HepG2 (cell line): ENCODE results near the gene SLC19A1. TPM values are rescaled to one million over a fixed set of nuclear protein-coding genes. Genes with fewer than 3 reads are reported as not detected.
A peak's percentile ranks its signal among the peaks of the same experiment; 100 is the strongest.

Experiments used
- ARNTL ChIP-seq: sonication (generic); formaldehyde crosslinking; IDR thresholded peaks from 2 replicates; pipeline ENCODE4 v1.4.0; 2020; ENCODE audit warnings: mild to moderate bottlenecking, missing genetic modification reagents
- CAMTA2 ChIP-seq: sonication (generic); formaldehyde crosslinking; IDR thresholded peaks from 2 replicates; pipeline ENCODE4 v1.4.0; 2020; ENCODE audit warnings: mild to moderate bottlenecking, missing genetic modification reagents, borderline replicate concordance
- CHCHD3 ChIP-seq: sonication (generic); formaldehyde crosslinking; IDR thresholded peaks from 2 replicates; pipeline ENCODE4 v1.8.0; 2022; ENCODE audit warnings: mild to moderate bottlenecking, missing genetic modification reagents, moderate library complexity
- CHD4 ChIP-seq: fragments of 200-600 bp; sonication (generic); IDR thresholded peaks from 2 replicates; pipeline ENCODE4 v1.7.0; 2017; ENCODE audit warnings: mild to moderate bottlenecking, low read length, borderline replicate concordance
- ELF1 ChIP-seq: sonication (generic); formaldehyde crosslinking; IDR thresholded peaks from 2 replicates; pipeline ENCODE4 v1.4.0; 2020; ENCODE audit warnings: missing genetic modification reagents
- GLI4 ChIP-seq: sonication (generic); formaldehyde crosslinking; IDR thresholded peaks from 2 replicates; pipeline ENCODE4 v1.5.1; 2020; ENCODE audit warnings: missing genetic modification reagents, mild to moderate bottlenecking, moderate library complexity, borderline replicate concordance
- HOXA7 ChIP-seq: sonication (generic); formaldehyde crosslinking; IDR thresholded peaks from 2 replicates; pipeline ENCODE4 v1.8.1; 2022; ENCODE audit warnings: mild to moderate bottlenecking, missing genetic modification reagents, moderate library complexity
- IRF2 ChIP-seq: IDR thresholded peaks from 2 replicates; pipeline ENCODE4 v1.6.1; 2018; ENCODE audit warnings: missing genetic modification reagents, missing compliant biosample characterization
- JUN ChIP-seq: sonication (generic); formaldehyde crosslinking; IDR thresholded peaks from 2 replicates; pipeline ENCODE4 v1.4.0; 2020; ENCODE audit warnings: mild to moderate bottlenecking, missing genetic modification reagents
- MTA3 ChIP-seq: sonication (generic); formaldehyde crosslinking; IDR thresholded peaks from 2 replicates; pipeline ENCODE4 v1.4.0; 2020; ENCODE audit warnings: missing genetic modification reagents
- POGZ ChIP-seq: sonication (generic); formaldehyde crosslinking; IDR thresholded peaks from 2 replicates; pipeline ENCODE4 v1.4.0; 2020; ENCODE audit warnings: mild to moderate bottlenecking, missing genetic modification reagents
- RAD51 ChIP-seq: fragments of 450-650 bp; IDR thresholded peaks from 2 replicates; pipeline ENCODE4 v1.6.1; 2016; ENCODE audit warnings: borderline replicate concordance
- RARA ChIP-seq: IDR thresholded peaks from 2 replicates; pipeline ENCODE4 v1.6.1; 2016; ENCODE audit warnings: missing genetic modification reagents, missing compliant biosample characterization
- SIX4 ChIP-seq: sonication (generic); formaldehyde crosslinking; IDR thresholded peaks from 2 replicates; pipeline ENCODE4 v1.4.0; 2020; ENCODE audit warnings: missing genetic modification reagents
- SRSF4 ChIP-seq: fragments of 200-400 bp; formaldehyde crosslinking; IDR thresholded peaks from one replicate; pipeline ENCODE4 v1.6.1; 2018; ENCODE audit warnings: mild to moderate bottlenecking, low read depth, low read length, moderate library complexity; ENCODE audit not compliant: poor library complexity, severe bottlenecking
- ZBTB7B ChIP-seq: sonication (generic); formaldehyde crosslinking; IDR thresholded peaks from 2 replicates; pipeline ENCODE4 v1.4.0; 2020; ENCODE audit warnings: missing genetic modification reagents
- ZNF17 ChIP-seq: sonication (generic); formaldehyde crosslinking; IDR thresholded peaks from 2 replicates; pipeline ENCODE4 v1.5.0; 2020; ENCODE audit warnings: mild to moderate bottlenecking, missing genetic modification reagents
- ZNF431 ChIP-seq: sonication (generic); formaldehyde crosslinking; IDR thresholded peaks from 2 replicates; pipeline ENCODE4 v1.9.0; 2022; ENCODE audit warnings: missing genetic modification reagents, low read depth, mild to moderate bottlenecking, borderline replicate concordance
- ZNF616 ChIP-seq: sonication (generic); formaldehyde crosslinking; IDR thresholded peaks from 2 replicates; pipeline ENCODE4 v1.5.0; 2020; ENCODE audit warnings: low read depth, mild to moderate bottlenecking, missing genetic modification reagents
- ZNF678 ChIP-seq: sonication (generic); formaldehyde crosslinking; IDR thresholded peaks from 2 replicates; pipeline ENCODE4 v1.4.0; 2020; ENCODE audit warnings: mild to moderate bottlenecking, missing genetic modification reagents
- ZNF724P ChIP-seq: sonication (generic); formaldehyde crosslinking; IDR thresholded peaks from 2 replicates; pipeline ENCODE4 v1.8.0; 2022; ENCODE audit warnings: missing genetic modification reagents, borderline replicate concordance
- polyA plus RNA-seq, 8 experiments: library from polyadenylated mRNA; depleted of rRNA in 3 of 8; stranded (reverse) in 7 of 8; unstranded in 1 of 8; fragments of >200 nt; fragmentation: Illumina TruSeq in 4 of 8; extraction: Trizol in 4 of 8; gene quantifications; 2 replicates each; pipeline versions ENCODE4 v1.2.1 to v1.2.3, GENCODE V29; 2011 to 2016; ENCODE audit warnings: low read depth in 4 of 8, missing spikeins in 1 of 8, mixed read lengths in 1 of 8; ENCODE audit not compliant: insufficient read depth in 1 of 8
- total RNA-seq, 5 experiments: library from RNA; depleted of rRNA; stranded (reverse); fragments of >200 nt; fragmentation: Illumina TruSeq; extraction: Trizol; gene quantifications; 2 replicates each; pipeline ENCODE4 v1.2.3, GENCODE V29; 2016; ENCODE audit warnings: low read depth in 1 of 5
- TF ChIP-seq, protein P1 (sequence below): sonication (generic); formaldehyde crosslinking; IDR thresholded peaks from 2 replicates; pipeline ENCODE4 v1.4.0; 2020; ENCODE audit warnings: missing genetic modification reagents, borderline replicate concordance
- TF ChIP-seq, protein P2 (sequence below): sonication (generic); formaldehyde crosslinking; IDR thresholded peaks from 2 replicates; pipeline ENCODE4 v1.8.1; 2023; ENCODE audit warnings: mild to moderate bottlenecking, inconsistent platforms, moderate library complexity, missing genetic modification reagents, borderline replicate concordance
- TF ChIP-seq, protein P3 (sequence below): sonication (generic); formaldehyde crosslinking; conservative IDR thresholded peaks from 2 replicates; pipeline ENCODE4 v1.4.0; 2020; ENCODE audit warnings: mild to moderate bottlenecking, missing genetic modification reagents, moderate library complexity

The SLC19A1 gene
- total and polyA plus RNA-seq, 2 of the 13 experiments (the other 11 are each of a cell fraction or from before 2014, with no cell fraction given), result 21.8 to 23.0 TPM

DNA sequence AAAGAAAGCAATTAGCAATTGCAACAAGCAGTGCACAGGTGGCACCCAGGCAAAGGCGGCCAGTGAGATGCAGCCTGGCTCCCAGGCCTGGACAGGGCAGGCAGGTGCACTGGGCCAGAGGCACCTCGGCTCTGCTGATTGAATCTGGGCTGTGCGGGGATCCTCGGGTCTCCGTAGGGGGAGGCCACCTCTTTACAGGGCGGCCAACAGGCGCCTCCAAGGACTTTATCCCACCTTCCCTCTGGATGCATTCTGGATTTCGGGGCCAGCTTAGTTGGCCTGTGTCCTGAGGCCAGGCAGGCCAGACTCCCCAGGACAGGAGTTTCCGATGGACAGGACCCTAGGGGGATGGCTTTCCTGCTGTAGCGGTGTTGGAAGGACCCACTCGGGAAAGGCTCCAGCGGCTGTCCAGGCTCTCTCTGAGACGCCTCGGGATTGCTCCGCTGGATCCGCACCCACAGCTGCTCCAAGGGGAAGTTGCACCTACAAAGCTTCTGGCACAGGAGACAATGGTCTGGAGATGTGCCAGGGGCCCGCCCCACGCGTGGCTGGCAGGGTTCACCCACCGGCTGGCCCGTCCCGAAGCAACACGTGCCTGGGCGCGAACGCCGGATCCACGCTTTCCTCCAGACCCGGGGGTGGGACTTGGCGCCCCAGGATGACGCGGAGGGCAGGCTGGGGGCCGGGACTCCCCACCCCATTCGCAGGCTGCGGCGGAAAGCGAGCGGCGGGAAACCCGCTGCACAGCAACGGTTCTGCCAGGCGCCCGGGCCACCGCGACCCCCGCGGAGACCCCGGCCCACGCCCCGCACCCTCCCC lies 810 bp downstream of the SLC19A1 start (continued):
- TF ChIP-seq, protein P1, sequence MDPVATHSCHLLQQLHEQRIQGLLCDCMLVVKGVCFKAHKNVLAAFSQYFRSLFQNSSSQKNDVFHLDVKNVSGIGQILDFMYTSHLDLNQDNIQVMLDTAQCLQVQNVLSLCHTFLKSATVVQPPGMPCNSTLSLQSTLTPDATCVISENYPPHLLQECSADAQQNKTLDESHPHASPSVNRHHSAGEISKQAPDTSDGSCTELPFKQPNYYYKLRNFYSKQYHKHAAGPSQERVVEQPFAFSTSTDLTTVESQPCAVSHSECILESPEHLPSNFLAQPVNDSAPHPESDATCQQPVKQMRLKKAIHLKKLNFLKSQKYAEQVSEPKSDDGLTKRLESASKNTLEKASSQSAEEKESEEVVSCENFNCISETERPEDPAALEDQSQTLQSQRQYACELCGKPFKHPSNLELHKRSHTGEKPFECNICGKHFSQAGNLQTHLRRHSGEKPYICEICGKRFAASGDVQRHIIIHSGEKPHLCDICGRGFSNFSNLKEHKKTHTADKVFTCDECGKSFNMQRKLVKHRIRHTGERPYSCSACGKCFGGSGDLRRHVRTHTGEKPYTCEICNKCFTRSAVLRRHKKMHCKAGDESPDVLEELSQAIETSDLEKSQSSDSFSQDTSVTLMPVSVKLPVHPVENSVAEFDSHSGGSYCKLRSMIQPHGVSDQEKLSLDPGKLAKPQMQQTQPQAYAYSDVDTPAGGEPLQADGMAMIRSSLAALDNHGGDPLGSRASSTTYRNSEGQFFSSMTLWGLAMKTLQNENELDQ (CRISPR knock-in tag), result 0 out of 2 replicates have a peak, but pooled peaks have one; percentile 41
- TF ChIP-seq ELF1 (CRISPR knock-in tag) (peak; percentile 36; the same call in 1 of the 2 replicates), GLI4 (CRISPR knock-in tag) (no peak; the same call in 1 of the 2 replicates), ZNF616 (CRISPR knock-in tag) (no peak), CHD4 (no peak), ZNF724P (CRISPR knock-in tag) (no peak), SRSF4 (no peak), CHCHD3 (no peak), IRF2 (CRISPR knock-in tag) (peak; percentile 40; the same call in 1 of the 2 replicates), CAMTA2 (no peak; the same call in 1 of the 2 replicates), MTA3 (CRISPR knock-in tag) (no peak), ZBTB7B (CRISPR knock-in tag) (0 out of 2 replicates have a peak, but pooled peaks have one; percentile 34), ARNTL (CRISPR knock-in tag) (0 out of 2 replicates have a peak, but pooled peaks have one; percentile 33), RARA (no peak), JUN (CRISPR knock-in tag) (no peak), SIX4 (CRISPR knock-in tag) (no peak), ZNF17 (no peak), ZNF431 (no peak), HOXA7 (CRISPR knock-in tag) (no peak), RAD51 (no peak), POGZ (CRISPR knock-in tag) (no peak), ZNF678 (no peak)
- TF ChIP-seq, protein P2, sequence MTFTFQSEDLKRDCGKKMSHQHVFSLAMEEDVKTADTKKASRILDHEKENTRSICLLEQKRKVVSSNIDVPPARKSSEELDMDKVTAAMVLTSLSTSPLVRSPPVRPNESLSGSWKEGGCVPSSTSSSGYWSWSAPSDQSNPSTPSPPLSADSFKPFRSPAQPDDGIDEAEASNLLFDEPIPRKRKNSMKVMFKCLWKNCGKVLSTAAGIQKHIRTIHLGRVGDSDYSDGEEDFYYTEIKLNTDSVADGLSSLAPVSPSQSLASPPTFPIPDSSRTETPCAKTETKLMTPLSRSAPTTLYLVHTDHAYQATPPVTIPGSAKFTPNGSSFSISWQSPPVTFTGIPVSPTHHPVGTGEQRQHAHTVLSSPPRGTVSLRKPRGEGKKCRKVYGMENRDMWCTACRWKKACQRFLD, result no peak
- TF ChIP-seq, protein P3, sequence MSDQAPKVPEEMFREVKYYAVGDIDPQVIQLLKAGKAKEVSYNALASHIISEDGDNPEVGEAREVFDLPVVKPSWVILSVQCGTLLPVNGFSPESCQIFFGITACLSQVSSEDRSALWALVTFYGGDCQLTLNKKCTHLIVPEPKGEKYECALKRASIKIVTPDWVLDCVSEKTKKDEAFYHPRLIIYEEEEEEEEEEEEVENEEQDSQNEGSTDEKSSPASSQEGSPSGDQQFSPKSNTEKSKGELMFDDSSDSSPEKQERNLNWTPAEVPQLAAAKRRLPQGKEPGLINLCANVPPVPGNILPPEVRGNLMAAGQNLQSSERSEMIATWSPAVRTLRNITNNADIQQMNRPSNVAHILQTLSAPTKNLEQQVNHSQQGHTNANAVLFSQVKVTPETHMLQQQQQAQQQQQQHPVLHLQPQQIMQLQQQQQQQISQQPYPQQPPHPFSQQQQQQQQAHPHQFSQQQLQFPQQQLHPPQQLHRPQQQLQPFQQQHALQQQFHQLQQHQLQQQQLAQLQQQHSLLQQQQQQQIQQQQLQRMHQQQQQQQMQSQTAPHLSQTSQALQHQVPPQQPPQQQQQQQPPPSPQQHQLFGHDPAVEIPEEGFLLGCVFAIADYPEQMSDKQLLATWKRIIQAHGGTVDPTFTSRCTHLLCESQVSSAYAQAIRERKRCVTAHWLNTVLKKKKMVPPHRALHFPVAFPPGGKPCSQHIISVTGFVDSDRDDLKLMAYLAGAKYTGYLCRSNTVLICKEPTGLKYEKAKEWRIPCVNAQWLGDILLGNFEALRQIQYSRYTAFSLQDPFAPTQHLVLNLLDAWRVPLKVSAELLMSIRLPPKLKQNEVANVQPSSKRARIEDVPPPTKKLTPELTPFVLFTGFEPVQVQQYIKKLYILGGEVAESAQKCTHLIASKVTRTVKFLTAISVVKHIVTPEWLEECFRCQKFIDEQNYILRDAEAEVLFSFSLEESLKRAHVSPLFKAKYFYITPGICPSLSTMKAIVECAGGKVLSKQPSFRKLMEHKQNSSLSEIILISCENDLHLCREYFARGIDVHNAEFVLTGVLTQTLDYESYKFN (CRISPR knock-in tag), result no peak
